Stimulated activated CD8-positive, alpha-beta memory T cell treated with anti-CD3 and anti-CD28 coated beads, Interleukin-12 subunit alpha, Interleukin-12 subunit beta, amount 100 ng/mL, for 4 hours (primary cell): Measurements from ENCODE around the gene TSPAN18.

Experiments used
- DNase-seq: peaks from one replicate; pipeline ENCODE4 v3.0.0-alpha.2; 2020; ENCODE audit warnings: low read depth

The TSPAN18 gene

DNA sequence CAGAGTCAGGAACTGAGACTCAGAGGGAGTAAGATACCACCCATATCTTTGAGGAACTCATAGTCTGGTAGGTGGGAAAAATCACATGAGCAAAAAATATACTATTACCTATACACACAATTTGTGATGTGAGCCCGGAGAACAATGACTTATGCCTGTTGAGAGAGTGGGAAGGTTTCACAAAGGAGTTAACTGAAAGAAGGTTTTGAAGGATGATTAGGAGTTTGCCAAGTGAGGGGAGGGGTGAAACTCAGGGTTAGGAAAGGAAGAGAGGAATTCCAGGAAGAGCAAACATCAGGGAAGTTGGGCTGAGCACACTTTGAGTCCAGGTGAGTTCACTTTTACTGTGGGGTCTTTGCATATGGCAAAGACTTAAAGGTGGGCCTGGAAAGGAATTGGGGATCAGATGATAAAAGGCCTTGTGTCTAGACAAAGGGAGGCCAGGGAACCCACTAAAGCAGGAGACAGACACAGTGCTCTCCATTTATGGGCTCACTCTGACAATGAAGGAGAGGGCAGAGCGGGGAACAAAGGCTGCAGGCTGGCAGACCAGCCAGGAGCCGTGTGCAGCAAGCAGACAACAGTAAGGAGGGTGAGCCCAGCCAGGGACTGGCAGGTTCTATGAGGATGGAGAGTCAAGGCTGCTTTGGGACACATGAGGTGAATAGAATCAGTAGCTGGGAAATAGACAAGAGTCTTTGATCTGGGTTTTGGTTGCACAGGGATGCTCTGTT lies 33.1 kb downstream of the TSPAN18 start:
- DNase-seq = no peak

DNA sequence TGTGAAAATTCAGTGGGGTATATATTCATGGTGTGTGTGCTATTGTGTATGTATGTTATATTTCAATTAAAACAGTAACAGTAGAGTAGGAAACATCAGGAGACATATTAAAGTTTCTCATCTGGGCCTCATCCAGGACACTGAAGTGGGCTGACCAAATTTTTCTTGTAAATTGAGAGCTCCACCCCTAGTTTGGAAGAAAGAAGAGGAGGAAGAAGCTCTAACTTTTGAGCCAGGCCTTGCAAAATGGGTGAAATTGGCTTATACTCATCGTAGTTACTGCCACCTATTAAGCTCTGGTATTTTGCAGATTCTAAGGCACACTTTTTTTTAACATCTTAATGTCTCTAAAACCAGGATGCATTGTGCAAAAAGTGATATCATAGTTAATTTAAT lies 33.7 kb downstream of the TSPAN18 start:
- DNase-seq = no peak

DNA sequence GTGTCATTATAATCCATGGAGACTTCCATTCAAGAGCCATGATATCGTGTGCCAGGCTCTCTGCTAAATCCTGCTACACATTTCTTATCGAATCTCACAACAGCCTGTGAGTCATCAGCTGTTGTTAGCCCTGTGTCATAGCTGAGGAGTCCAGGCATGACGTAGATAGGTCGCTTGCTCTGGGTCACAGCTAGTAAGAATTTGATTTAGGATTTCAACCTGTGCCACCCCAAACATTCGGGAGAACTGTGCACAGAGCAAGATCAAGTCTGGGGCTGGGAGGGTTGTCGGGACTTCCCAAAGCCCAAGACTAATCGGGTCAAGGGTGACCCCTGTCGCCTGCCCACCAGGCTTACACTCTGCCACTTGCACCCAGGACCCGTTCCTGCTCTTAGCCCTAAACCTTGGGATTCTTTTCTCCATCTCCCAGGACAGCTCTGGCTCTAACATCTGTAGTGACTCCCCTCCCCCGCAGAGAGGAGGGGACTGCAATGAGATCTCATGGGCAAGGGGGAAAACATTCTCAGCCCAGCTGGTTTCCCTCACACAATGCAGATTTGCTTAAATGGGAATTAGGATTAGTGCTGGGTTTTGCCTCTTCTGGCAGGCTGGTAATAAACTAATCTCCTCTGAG lies 34.3 kb downstream of the TSPAN18 start:
- DNase-seq = no peak

DNA sequence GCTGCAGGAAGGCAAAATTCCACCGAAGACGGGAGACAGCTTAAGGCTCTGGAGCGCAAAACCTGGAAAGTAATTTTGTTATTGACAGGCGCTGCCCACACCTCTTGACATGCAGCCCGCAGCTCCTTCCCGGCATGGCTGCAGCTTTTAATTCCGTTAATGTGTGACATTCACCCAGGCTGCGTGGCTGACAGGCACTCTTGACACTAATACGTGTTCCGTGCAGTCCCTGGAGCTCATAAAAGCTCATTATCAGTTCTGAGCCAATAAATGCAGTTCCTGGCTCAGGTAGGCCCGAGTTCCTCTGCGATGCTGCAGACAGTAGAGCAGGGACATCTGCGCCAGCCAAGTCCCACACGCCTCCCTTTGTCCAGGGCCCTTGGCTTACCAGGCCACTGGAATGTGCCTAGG lies 34.8 kb downstream of the TSPAN18 start:
- DNase-seq = no peak

DNA sequence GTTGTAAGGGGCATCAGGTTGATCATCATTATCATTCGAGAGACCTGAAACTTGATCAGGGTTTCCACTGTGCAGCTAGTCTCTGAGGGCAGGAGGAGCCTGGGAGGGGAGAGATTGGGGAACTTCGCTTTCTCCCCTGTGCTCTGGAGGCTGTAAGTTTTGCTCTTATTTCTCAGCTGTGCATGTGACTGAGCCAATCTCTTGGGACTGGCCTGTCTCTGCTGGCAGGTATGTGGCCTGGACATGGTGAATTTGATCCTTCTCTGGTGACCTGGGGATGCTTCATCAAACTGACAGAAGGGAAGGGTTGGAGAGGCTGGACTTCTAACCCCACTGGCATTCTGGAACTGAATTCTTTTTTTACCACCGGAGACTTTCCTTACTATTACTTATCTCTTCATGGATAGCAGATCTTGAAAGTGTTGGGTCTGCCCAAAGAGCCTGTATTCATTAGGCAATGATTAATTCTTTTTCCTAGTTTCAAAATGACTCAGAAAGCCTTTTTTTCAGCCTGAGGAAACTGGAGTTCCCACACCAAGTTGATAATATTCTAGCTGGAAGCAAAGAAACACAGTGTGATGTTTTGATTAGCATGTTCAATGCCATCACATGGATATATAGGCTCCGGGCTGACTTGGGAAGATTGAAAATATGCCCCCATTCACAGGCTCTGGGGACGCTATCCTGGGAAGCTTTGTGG lies 36.5 kb downstream of the TSPAN18 start:
- no peak for DNase-seq

DNA sequence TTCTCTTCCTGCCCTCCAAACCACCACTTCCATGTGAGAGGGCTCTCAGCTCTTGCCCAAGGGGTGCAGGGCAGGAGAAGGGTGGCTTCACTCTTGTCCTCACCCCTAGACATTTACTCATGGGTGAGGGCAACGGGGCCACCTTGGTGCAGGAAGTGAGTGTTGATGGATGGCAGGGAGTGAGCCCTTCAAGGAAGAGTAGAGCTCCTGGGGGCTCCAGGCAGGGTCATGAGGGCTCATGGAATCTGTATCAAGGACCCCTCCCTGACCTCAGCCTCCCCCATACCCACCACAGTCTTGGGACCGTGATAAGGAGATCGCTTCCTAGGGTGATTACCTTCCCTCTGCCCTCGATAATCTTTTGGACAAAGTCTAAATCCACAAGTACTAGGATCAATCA lies 37.8 kb downstream of the TSPAN18 start:
- no peak for DNase-seq

DNA sequence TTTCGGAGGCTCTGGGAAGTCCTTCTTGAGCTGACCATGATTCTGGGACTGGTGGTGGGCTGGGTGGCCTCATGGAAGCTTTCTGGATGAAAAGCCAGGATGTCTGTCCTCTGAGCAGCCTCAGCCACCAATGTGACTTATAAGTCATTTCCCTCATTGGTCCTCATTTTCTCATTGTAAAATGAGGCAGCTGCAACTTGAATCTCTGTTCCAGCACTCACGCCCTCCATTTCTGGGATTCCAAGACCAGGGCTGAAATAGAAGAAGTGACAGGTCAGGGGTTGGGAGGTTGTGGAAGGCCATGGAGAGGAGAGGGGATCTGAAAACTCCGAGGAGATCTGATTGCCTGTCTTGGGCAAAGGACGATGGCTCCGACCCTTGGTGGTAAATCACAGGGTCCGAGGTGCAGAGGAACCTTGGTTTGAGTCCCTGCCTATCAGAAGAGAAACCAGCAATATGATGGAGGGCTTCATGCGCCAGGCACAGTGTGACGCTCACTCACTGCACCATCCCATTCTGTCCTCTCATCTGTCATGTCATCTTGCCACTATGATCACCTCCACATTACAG lies 38.3 kb downstream of the TSPAN18 start:
- DNase-seq = no peak

DNA sequence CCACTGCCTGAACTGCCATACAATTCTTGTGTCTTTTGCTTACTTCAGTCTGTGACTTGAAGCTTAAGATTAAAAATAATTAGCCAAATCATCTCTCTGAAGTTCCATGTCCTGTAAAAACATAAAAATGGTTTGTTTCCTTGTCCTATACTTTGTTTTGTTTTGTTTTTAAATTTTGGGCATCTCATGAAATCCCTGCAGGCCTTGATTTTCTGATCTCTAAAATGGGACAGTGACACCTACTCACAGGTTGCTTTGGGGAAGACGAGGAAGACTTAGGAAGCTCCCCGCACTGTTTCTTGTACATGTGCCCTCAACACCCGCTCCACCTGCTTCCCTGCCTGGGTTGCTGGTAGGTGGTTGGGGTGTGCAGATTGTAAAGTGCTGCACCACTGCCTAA lies 38.9 kb downstream of the TSPAN18 start:
- no peak for DNase-seq

DNA sequence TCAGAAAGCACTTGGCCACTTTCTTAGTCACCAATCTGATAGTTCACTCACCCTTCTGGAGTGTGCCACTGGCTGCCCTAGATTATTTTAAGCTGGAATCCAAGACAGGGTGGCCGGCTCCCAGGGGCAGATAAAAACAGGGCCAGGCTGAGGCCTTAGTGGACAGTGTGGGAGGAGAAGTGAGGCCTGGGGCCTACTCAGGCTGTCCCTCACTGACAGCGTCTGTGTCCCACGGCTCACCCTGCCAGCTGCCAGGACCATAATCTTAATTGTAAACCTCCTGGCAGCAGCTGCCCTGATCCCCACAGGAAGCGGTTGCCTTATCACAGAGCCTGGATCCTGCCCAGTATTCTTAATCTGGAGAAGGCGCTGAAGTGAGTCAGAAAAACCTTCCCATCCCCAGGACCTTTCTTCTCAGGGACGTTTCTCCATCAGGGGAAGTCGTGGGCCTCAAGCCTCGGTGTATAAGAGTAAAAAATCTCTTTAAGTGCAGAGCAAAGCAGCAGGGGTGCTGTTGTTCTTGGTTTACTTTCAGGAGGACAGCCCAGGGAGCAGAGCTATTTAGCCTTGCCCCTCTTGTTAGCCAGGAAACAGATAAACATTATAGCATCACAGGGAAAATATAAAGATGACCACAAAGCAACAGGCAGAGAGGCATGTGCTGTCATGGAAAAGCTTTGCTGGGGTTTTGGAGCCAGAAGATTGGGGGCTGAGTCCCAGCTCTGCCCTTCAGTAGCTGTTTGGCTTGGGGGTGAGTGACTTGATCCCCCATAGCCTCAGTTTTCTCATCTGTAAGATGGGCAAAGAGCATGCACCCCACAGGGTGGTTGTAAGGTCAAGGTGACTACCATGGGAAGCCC lies 39.6 kb downstream of the TSPAN18 start:
- DNase-seq = no peak

DNA sequence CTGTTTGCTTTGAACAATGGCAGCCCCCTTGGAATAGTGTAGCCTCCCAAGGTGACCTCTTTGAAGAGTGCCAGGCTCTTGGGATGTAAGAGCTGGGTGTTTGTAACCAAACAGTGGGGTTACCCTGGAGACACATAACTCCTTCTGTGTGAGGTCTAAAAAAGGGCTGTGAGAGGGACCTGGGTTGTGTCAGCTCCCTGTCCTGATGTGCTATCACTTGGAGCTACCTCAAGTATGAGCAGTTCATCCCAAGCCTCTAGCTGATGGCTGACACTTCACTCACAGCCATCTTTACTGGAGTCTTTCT lies 40.2 kb downstream of the TSPAN18 start:
- DNase-seq = no peak

DNA sequence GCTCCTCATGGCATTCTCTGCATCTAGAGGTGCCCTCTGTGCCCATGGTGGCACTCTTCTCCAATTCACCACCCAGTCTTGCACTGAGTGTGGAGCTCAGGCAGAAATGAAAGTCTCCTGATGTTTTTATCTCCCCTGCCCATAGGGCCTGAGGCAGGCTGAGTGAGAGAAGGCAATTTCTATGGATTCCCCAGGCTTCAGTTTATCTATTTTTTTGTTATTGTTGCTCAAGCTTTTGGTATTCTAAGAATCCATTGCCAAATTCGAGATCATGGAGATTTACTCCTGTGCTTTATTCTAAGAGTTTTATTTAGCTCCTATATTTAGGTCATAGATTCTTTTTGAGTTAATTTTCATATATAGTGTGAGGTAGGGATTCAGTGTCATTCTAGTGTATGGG lies 40.7 kb downstream of the TSPAN18 start:
- DNase-seq = no peak

DNA sequence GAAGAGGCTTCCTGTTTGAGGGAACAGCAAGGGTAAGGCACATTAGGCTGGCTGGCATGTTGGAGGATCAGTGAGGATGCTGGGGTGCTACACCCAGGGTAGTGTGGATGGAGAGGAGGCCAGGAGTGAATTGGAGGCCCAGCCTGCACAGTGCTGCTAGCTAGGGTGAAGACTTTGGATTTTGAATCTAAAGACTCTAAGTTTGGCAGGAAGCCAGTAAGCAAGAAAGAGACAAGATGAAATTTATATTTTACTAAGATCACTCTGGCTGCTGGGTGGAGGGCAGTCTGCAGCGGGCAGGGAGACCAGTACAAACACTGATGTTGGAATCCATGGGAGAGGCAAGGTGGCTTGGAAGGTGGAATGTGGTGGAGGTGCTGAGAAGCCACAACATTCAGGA lies 43.6 kb downstream of the TSPAN18 start:
- no peak for DNase-seq

DNA sequence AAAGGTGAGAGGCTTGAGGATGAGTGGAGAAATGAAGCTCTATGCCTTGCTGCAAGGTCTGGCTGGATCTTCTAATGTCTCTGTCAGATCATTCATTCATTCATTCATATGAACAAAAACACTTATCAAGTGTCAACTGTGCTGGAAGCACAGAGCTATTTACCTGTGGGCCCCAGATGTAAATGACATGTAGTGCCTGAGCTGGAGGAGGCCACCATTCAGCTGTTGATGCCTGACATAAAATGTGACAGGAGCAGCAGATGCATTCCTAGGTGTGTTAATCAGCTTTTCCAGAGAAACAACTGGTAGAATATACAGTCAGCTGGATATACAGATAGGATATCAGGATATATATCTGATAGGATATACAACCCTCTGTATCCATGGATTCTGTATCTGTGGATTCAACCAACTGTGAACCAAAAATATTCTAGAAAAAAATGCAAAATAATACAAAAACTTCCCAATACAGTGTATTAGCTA lies 44.5 kb downstream of the TSPAN18 start:
- no peak for DNase-seq

DNA sequence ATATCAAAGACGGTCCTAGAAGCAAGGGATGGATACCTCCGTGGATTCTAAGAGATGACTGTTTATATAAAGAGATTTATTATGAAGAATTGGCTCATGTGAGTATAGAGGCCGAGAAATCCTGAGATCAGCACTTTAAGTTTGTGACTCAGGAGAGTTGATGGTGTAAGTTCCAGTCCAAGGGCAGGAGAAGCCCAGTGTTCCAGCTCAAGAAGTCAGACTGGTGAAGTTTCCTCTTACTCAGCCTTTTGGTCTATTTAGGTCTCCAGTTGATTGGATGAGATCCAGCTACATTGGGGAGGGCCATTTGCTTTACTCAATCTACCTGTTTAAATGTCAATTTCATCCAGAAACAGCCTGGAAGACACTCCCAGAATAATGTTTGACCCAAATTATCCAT lies 45.1 kb downstream of the TSPAN18 start:
- DNase-seq = no peak

DNA sequence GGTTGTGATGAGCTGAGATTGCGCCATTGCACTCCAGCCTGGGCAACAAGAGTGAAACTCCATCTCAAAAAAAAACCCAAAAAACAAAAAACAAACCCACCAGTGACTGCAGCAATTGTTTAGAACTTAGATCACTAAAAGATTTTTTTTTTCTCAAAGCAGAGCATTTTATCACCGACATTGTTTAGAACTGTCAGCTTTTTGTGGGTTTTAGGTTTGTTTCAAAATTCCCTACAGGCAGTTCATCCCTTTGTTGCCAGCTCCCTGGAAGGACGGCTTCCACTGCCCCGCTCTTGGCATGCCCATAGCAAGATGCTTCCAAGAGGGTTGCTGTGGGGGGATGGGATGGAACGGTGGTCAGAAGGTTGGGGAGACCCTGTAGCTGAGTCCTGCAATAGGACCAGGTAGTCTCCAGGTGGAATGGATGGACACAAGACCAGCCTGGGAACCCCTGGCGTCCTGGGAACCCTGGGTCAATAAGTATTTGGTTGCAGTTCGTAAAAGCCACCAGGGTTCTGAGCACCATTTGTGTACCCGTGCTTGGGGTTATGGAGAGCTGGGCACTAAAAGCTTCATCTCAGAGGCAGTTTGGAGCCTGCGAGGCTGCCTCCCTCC lies 46.7 kb downstream of the TSPAN18 start:
- no peak for DNase-seq

DNA sequence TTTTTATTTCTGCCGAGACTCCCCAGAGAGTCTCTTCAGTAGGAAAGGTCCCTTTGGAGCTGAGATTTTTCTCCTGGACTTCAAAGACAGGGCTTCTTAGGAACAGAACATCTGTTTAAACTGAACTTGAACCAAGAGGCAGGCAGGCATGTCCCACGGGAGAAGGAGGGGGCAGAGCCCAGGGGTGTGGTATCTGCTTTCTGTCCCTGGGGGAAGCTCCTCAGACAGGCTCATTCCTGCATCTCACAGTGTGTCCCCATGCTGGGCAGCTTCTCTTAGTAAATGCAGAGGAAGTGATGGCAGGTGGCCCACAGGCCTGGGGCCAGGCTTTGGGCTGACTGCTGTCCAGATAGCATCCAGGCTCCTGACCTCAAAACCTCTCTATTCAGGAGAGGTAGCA lies 47.3 kb downstream of the TSPAN18 start:
- no peak for DNase-seq

DNA sequence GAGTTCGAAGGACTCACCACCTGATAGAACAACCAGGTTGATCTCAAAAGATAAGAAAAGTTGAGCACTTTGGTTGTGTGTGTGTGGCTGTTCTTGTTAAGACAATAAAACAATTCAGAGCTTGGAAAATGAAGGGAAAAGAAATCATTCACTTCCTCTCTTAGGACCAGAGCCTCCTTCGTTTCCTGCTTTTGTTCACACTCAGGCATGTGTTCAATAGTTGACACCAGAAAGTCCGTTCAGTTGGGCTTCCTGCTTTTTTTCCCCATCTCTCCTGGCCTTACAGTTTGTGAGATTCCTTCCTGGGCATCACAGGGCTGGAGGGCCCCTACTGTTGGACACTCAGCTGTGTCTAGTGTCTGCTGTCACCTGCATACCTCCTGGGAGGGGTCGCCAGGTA lies 48.0 kb downstream of the TSPAN18 start:
- no peak for DNase-seq

DNA sequence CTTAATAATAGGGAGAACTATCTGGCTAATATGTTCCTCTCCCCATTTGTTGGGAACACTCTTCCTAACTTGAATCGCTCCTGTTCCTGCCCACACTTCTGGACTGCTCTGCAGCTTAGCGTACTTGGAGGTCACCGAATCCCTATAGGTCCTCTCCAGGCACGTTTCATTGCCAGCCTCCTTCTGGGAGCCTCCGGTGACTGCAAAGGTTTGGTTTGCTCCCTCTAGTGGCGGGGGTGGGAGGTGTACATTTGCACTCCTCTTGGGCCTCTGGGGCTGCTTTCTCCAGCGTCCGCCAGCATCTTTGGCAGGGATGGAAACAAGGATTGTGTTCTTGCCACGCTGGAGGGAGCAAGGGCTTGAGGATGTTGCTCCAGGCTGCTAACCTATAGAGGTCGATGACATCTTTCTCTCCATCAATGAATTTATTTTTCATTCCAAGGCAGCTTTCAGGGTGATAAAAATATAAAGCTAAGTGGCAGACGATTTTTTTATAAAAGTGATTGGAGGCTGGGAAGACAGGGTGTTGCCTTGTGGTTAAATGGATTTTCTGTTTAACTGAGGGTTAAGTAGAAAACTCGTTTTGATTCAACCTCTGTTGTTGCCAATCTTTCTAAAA lies 48.7 kb downstream of the TSPAN18 start:
- DNase-seq = peak; percentile 12

DNA sequence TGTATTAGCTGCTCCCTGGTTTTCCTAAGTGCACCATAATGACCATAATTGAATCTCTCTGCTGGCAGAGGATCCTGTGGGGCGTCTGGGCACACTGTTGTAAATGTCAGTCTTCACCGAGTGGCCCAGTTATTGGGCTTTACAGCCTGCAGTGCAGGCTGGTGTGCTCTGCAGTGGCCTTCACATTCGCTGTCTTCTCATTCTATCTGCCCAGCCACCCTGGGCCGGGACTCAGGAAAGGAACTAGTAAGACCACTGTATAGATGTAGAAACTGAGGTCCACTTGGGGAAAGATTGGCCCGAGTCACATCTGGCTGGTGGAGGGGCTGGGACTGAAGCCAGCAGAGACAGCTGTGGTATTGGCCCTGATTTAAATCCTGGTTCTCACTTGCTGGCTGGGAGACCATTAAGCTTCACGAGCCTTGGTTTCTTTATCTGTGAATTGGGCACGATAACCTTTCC lies 49.3 kb downstream of the TSPAN18 start:
- no peak for DNase-seq

DNA sequence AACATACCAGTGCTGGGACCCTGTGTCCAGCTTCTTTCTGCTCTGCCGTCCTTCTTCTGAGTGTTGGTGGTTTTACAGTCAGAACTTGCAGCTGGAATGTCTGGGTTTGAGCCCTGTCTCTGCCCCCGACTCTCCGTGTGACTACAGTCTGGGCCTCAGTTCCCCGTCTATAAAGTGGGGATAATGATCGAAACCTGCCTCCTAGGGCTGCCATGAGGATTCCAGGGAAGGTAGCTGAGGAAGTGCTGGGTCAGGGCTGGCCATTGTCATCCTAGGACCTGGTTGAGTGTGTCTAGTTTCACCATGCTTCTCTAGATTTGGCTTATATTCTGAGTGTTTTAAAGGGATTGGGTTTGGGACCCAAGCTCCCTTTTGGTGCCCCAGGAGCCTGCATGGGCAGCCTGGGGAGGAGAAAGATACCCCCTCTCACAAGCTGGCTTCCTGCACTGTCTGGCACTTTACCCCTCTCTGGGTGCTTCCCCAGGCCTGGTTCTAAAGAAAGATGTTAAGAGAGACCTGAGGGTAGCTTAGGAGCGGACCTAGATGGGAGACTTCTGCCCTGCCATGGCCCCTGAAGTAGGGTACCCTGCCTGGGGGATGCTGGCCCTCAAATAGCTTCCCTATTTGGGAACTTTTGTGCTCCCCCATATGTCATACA lies 49.9 kb downstream of the TSPAN18 start:
- DNase-seq = no peak
